K562 (cell line): ENCODE data around the gene CYTH4.

ENCODE experiments used
- ATF1 ChIP-seq, 2 experiments: fragments of 450-650 bp in 1 of 2; IDR thresholded peaks; 2 replicates each; pipeline ENCODE4 v1.6.1; 2016; ENCODE audit warnings: missing compliant biosample characterization in 1 of 2, missing genetic modification characterization in 1 of 2
- CREB1 ChIP-seq, 2 experiments: sonication (generic) in 1 of 2; formaldehyde crosslinking in 1 of 2; IDR thresholded peaks; 2 replicates each; pipeline versions ENCODE4 v1.6.1 to v1.8.0; 2012 to 2022; ENCODE audit warnings: inconsistent platforms in 1 of 2, mild to moderate bottlenecking in 1 of 2, missing genetic modification reagents in 1 of 2, moderate library complexity in 1 of 2
- FOXJ3 ChIP-seq: sonication (generic); formaldehyde crosslinking; IDR thresholded peaks from 2 replicates; pipeline ENCODE4 v1.4.0; 2020; ENCODE audit warnings: mild to moderate bottlenecking, missing genetic modification reagents
- GABPB1 ChIP-seq: sonication (generic); formaldehyde crosslinking; IDR thresholded peaks from 2 replicates; pipeline ENCODE4 v1.8.0; 2022; ENCODE audit warnings: mild to moderate bottlenecking, missing genetic modification reagents
- ILF3 ChIP-seq: fragments of 450-650 bp; IDR thresholded peaks from 2 replicates; pipeline ENCODE4 v1.6.1; 2018; ENCODE audit warnings: antibody characterized with exemption, mild to moderate bottlenecking, moderate library complexity, borderline replicate concordance
- LARP7 ChIP-seq: fragments of 450-650 bp; IDR thresholded peaks from 2 replicates; pipeline ENCODE4 v1.6.1; 2016
- NR2C1 ChIP-seq, 2 experiments: fragments of 450-650 bp; IDR thresholded peaks; 2 replicates each; pipeline ENCODE4 v1.6.1; 2017; ENCODE audit warnings: mild to moderate bottlenecking in 2 of 2, antibody characterized with exemption in 1 of 2, inconsistent platforms in 1 of 2, missing compliant biosample characterization in 1 of 2, missing genetic modification characterization in 1 of 2
- SREBF1 ChIP-seq: fragments of 150-350 bp; IDR thresholded peaks from 2 replicates; pipeline ENCODE4 v1.6.1; 2014; ENCODE audit warnings: antibody characterized with exemption, low read depth, low read length, borderline replicate concordance
- SRSF9 ChIP-seq: fragments of 200-400 bp; formaldehyde crosslinking; IDR thresholded peaks from 2 replicates; pipeline ENCODE4 v1.6.1; 2017; ENCODE audit warnings: low read depth, low read length, borderline replicate concordance
- ZBTB8A ChIP-seq: fragments of 450-650 bp; IDR thresholded peaks from 2 replicates; pipeline ENCODE4 v1.6.1; 2018; ENCODE audit warnings: mild to moderate bottlenecking, moderate library complexity; ENCODE audit not compliant: partially characterized antibody
- TF ChIP-seq, protein P1 (sequence below), 3 experiments: IDR thresholded peaks in 2 of 3; conservative IDR thresholded peaks in 1 of 3; 2 replicates each; pipeline ENCODE4 v1.5.1; 2011 to 2012; ENCODE audit warnings: low read length in 3 of 3, mild to moderate bottlenecking in 3 of 3, control low read depth in 2 of 3, improper control_type of control experiment in 1 of 3, inconsistent platforms in 1 of 3, low read depth in 1 of 3, mixed read lengths in 1 of 3, moderate library complexity in 1 of 3; ENCODE audit not compliant: insufficient read depth in 2 of 3
- TF ChIP-seq, protein P2 (sequence below): sonication (generic); formaldehyde crosslinking; IDR thresholded peaks from 2 replicates; pipeline ENCODE4 v1.9.0; 2022; ENCODE audit warnings: mild to moderate bottlenecking, missing genetic modification reagents
- TF ChIP-seq, protein P3 (sequence below): fragments of 450-650 bp; formaldehyde crosslinking; IDR thresholded peaks from 2 replicates; pipeline ENCODE4 v1.4.0; 2022; ENCODE audit warnings: mild to moderate bottlenecking, moderate library complexity
- TF ChIP-seq, protein P4 (sequence below): conservative IDR thresholded peaks from 2 replicates; pipeline ENCODE4 v1.6.1; 2011; ENCODE audit warnings: low read depth, mild to moderate bottlenecking, low read length; ENCODE audit not compliant: control insufficient read depth

DNA sequence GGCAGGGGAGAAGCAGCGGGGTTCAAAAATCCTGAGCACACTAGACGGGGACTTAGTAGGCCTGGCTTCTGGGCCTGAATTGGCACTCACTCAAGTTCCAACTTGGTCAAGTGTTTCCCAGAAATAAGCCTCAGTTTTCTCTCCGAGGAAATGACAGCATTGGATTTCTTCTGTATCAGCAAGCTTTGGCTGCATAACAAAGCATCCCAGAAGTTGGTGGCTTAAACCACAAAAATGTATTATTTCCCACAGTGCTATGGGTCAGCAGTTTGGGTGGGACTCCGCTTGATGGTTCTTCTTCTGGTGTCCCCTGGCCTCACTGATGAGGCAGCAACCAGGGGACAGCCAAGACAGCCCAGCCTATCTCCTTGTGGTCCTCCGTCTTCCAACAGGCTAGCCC is 1.6 kb upstream of the CYTH4 start:
- no peak for TF ChIP-seq ILF3
- TF ChIP-seq SREBF1, result no peak
- no peak for TF ChIP-seq GABPB1 (CRISPR knock-in tag)
- TF ChIP-seq ATF1 (CRISPR knock-in tag; IDR thresholded peaks at IDR 0.05), result no peak
- TF ChIP-seq ATF1 (tag; IDR thresholded peaks at IDR 0.05), result no peak
- TF ChIP-seq, protein P1, sequence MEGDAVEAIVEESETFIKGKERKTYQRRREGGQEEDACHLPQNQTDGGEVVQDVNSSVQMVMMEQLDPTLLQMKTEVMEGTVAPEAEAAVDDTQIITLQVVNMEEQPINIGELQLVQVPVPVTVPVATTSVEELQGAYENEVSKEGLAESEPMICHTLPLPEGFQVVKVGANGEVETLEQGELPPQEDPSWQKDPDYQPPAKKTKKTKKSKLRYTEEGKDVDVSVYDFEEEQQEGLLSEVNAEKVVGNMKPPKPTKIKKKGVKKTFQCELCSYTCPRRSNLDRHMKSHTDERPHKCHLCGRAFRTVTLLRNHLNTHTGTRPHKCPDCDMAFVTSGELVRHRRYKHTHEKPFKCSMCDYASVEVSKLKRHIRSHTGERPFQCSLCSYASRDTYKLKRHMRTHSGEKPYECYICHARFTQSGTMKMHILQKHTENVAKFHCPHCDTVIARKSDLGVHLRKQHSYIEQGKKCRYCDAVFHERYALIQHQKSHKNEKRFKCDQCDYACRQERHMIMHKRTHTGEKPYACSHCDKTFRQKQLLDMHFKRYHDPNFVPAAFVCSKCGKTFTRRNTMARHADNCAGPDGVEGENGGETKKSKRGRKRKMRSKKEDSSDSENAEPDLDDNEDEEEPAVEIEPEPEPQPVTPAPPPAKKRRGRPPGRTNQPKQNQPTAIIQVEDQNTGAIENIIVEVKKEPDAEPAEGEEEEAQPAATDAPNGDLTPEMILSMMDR (IDR thresholded peaks at IDR 0.05 in 2 of 3, conservative IDR thresholded peaks at IDR 0.05 in 1 of 3; ENCODE audit: insufficient read depth in 2 of 3, low read depth in 1 of 3, low read length in 3 of 3), result no peak
- TF ChIP-seq NR2C1 (IDR thresholded peaks at IDR 0.05), result no peak
- TF ChIP-seq NR2C1 (tag; IDR thresholded peaks at IDR 0.05), result no peak
- TF ChIP-seq, protein P2, sequence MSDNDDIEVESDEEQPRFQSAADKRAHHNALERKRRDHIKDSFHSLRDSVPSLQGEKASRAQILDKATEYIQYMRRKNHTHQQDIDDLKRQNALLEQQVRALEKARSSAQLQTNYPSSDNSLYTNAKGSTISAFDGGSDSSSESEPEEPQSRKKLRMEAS (CRISPR knock-in tag), result no peak
- TF ChIP-seq LARP7, result no peak
- TF ChIP-seq FOXJ3 (CRISPR knock-in tag), result no peak
- TF ChIP-seq SRSF9, result no peak
- no peak for TF ChIP-seq ZBTB8A
- TF ChIP-seq CREB1 (IDR thresholded peaks at IDR 0.05), result no peak
- no peak for TF ChIP-seq CREB1 (CRISPR knock-in tag; IDR thresholded peaks at IDR 0.05)
- TF ChIP-seq, protein P3, sequence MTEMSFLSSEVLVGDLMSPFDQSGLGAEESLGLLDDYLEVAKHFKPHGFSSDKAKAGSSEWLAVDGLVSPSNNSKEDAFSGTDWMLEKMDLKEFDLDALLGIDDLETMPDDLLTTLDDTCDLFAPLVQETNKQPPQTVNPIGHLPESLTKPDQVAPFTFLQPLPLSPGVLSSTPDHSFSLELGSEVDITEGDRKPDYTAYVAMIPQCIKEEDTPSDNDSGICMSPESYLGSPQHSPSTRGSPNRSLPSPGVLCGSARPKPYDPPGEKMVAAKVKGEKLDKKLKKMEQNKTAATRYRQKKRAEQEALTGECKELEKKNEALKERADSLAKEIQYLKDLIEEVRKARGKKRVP, result no peak
- TF ChIP-seq, protein P4, sequence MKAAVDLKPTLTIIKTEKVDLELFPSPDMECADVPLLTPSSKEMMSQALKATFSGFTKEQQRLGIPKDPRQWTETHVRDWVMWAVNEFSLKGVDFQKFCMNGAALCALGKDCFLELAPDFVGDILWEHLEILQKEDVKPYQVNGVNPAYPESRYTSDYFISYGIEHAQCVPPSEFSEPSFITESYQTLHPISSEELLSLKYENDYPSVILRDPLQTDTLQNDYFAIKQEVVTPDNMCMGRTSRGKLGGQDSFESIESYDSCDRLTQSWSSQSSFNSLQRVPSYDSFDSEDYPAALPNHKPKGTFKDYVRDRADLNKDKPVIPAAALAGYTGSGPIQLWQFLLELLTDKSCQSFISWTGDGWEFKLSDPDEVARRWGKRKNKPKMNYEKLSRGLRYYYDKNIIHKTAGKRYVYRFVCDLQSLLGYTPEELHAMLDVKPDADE, result no peak
